D721Med (cell line): ENCODE results near the gene CLSTN2.

Experiments used
- DNase-seq: peaks from one replicate; pipeline ENCODE4 v3.0.0; 2011; ENCODE audit warnings: low spot score; ENCODE audit not compliant: insufficient read length
- FAIRE-seq: peaks from 2 replicates; lab custom pipeline; 2011; peaks lifted over from hg19 to GRCh38; lab: Jason Lieb, UNC
- TF ChIP-seq, protein P1 (sequence below): IDR thresholded peaks from 2 replicates; pipeline ENCODE4 v1.5.1; 2012; ENCODE audit warnings: mild to moderate bottlenecking, control low read depth; ENCODE audit not compliant: insufficient read depth; ENCODE audit errors: missing control alignments

Gene CLSTN2

DNA sequence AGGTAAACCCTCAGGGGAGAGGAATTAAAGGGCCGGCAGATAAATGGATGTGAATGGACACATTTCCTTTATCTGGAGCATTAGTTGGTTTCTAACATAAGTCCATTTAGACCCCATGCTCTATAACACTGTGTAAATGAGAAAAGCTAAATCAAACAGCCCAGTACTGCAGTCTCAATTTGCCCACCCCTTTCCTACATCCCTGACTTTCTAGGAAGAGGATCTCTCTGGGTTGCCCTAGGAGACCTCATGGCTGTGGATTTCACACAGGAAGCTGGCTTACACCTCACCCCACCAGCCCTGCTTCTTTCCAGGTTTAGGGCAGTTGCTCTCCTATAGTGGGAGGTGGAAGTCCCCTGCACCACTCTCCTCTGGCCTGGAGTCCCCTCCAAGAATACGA lies 126.2 kb downstream of the CLSTN2 start:
- no peak for DNase-seq
- TF ChIP-seq, protein P1, sequence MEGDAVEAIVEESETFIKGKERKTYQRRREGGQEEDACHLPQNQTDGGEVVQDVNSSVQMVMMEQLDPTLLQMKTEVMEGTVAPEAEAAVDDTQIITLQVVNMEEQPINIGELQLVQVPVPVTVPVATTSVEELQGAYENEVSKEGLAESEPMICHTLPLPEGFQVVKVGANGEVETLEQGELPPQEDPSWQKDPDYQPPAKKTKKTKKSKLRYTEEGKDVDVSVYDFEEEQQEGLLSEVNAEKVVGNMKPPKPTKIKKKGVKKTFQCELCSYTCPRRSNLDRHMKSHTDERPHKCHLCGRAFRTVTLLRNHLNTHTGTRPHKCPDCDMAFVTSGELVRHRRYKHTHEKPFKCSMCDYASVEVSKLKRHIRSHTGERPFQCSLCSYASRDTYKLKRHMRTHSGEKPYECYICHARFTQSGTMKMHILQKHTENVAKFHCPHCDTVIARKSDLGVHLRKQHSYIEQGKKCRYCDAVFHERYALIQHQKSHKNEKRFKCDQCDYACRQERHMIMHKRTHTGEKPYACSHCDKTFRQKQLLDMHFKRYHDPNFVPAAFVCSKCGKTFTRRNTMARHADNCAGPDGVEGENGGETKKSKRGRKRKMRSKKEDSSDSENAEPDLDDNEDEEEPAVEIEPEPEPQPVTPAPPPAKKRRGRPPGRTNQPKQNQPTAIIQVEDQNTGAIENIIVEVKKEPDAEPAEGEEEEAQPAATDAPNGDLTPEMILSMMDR = no peak
- FAIRE-seq = no peak

DNA sequence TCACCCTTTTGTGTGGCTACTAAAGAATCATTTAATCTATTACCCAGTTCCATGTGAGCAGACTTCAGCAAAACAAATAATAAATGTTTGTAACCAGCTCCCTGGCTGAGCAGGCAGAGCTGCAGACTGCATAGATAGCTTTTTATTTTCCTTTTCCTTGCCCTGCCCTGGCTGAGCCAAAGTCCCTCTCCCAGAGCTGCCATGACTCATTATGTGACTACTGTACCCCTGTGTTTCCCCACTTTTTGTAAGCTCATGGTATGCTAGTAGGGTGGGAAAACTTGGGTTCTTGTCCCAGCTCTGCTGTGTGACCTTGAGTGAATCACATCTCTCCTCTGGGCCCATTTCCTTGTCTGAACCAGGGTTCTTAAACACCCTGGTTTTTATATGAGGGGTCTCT lies 127.5 kb downstream of the CLSTN2 start:
- DNase-seq = no peak
- TF ChIP-seq, protein P1 = no peak
- FAIRE-seq = no peak

DNA sequence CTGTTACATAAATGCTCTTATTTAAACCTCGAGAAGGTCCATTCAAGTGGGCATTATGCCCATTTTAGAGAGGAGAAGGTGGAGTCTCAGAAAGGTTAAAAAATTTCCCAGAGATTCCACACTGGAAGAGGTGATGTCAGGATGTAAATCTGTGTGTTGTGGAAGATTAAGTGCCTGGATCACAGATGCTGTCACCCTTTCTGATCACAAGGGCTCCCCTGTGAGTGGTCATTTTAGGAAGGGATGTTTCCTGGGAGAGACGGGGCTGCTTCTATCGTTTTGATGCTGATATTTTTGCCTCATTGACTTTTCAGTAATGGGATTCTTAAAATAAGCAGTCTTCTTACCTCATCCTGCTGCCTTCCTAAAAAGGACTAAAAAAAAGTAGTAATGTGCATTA lies 132.5 kb downstream of the CLSTN2 start:
- no peak for DNase-seq
- FAIRE-seq = no peak

GRCh38 chr3:140068494-140069017 lies 133.6 kb downstream of the CLSTN2 start:
- DNase-seq (no peak), FAIRE-seq (no peak)
- TF ChIP-seq, protein P1 = no peak

More for the DNA sequence above, 132.5 kb downstream of the CLSTN2 start:
- TF ChIP-seq, protein P1 = no peak

GRCh38 chr3:140073278-140074045 lies 138.5 kb downstream of the CLSTN2 start:
- TF ChIP-seq, protein P1 = no peak
- FAIRE-seq = no peak
- DNase-seq = no peak

- TF ChIP-seq, protein P1 = no peak
- FAIRE-seq (no peak), DNase-seq (no peak)
Measured at GRCh38 chr3:140076552-140076951, 141.6 kb downstream of the CLSTN2 start.

DNA sequence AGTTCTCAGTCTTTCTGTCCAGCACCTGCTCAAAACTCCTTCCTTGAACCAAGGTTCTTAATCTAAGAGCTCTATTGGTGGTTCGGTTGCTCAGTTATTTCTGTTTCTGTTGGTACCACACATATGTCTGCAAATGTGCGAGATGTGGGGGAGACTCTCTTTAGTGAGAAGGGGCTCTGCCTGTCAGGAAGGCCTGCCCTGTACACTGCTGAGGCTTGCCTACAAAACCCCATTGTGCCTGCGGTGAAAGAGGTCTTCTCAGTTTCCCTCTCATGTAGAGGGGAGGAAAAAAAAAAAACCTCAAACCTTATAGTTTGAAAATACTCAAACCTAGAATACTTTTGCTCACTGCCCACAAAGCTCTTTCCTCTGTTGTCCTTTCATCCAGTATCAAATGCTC lies 142.4 kb downstream of the CLSTN2 start:
- FAIRE-seq (no peak), DNase-seq (no peak)
- TF ChIP-seq, protein P1 = no peak
